Erythroblast (primary cell): ENCODE data around the gene AKTIP.

Source experiments
- GATA1 ChIP-seq: IDR thresholded peaks from 2 replicates; pipeline ENCODE4 v1.6.1; 2011; ENCODE audit warnings: low read depth, mild to moderate bottlenecking, control low read depth, low read length, moderate library complexity
- POLR2A ChIP-seq: IDR thresholded peaks from 2 replicates; pipeline ENCODE4 v1.6.1; 2011; ENCODE audit warnings: mild to moderate bottlenecking, low read length

DNA sequence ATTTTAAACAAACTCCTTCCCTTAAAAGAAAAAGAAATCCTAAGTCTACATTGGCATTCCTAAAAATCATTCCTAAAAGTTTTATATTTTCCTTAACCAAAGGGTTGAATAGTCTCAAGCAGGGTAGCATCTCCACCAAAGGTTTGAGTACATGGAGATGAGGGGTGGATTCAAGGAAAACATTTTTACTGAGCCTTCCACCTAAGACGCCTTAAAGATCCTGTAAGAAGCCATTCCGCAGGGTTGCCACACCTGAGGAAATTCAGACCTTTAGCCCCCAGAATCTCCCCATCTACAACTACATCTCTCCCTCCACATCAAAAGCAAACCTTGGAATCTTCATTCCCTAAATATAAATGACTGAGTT, 7.7 kb upstream of the AKTIP start:
- TF ChIP-seq POLR2A (no peak), GATA1 (no peak)
